Measurements from ENCODE around the gene ACAD11.

- TF ChIP-seq CTCF (conservative IDR thresholded peaks at IDR 0.05; ENCODE audit: low read length) (no peak), EZH2phosphoT487 (IDR thresholded peaks at IDR 0.05; ENCODE audit: borderline replicate concordance, low read depth, low read length) (no peak)
Observed at GRCh38 chr3:132598181-132598580, 61.4 kb downstream of the ACAD11 start.

Data from OCI-LY7 (cell line).